Stimulated activated CD8-positive, alpha-beta memory T cell treated with anti-CD3 and anti-CD28 coated beads, Interleukin-7, amount 100 ng/mL, for 24 hours (primary cell): ENCODE data around the gene CAD.
A peak's percentile ranks its signal among the peaks of the same experiment; 100 is the strongest.
"Not testable (repeated sequence)": the region's sequence is repeated elsewhere in the genome, so short reads cannot be mapped to it uniquely, and the experiment has no call there.

Experiments
- DNase-seq: peaks from one replicate; pipeline ENCODE4 v3.0.0-alpha.2; 2020; ENCODE audit warnings: low read depth

CAD gene

DNA sequence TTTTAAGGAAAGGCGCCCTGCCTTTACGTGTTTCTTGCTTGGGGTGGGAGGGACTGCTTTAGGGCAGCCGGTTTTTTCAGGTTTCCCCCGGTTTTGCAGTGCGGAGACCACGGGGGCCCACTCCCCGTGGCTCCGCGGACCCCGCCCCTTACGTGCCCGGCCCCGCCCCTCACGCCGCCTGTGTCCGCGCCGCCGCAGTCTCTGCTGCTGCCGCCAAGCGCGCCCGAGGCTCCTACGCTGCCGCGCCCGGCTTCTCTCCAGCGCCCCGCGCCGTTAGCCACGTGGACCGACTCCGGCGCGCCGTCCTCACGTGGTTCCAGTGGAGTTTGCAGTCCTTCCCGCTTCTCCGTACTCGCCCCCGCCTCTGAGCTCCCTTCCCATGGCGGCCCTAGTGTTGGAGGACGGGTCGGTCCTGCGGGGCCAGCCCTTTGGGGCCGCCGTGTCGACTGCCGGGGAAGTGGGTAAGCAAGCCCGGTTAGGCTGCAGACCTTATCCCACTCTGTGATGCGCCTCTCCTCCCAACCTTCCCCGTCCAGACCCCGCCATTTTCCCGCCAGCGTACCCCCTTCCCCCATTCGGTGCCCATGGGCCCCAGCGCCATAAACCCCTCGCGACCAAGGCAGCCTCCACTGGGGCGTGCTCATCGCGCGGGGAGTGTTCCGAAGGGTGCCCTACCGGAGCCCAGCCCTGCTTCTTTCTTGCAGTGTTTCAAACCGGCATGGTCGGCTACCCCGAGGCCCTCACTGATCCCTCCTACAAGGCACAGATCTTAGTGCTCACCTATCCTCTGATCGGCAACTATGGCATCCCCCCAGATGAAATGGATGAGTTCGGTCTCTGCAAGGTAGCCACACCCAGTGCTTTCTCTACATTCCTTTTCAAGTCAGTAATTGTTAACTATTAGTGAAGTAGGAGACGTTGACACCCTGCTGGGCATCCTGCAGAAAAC, at the start of gene CAD:
Gene CAD, plus strand, starts transcription at position 197 of the 949 bp plus-strand sequence. Its CDS starts 183 bp downstream, at position 380.
- peak; percentile 73 for DNase-seq

DNA sequence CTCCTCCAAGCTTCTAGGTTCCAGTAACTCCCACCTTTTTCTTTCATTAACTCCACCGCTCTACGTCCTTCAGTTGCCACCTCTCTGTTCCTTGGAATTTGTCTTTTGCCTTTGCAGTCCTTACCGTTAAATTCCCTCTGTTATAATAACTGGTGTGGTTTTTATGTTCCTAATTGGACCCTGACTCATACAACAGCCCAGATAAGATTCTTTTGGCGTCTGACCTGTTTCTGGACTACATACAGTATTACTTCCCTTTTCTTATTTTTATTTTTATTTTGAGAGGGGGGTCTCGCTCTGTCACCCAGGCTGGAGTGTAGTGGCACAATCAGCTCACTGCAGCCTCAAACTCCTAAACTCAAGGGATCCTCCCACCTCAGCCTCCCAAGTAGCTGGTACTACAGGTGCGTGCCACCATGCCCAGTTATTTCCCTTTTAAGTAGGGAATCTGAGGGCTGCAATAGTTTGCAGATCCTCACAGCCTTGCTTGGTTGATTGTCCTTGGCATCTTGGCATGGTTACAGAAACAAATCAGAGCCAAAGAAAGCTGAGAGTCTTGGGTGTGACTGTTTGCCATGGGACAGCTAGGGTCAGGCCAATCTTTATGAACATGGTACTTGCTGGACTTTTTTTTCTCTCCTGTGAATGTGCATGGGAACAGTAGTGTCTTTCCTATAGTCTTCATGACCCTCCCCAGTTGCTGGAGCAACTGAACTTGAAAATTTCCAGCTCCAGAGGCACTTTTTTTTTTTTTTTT, 46.4 kb upstream of the CAD start:
- DNase-seq, result no peak

DNA sequence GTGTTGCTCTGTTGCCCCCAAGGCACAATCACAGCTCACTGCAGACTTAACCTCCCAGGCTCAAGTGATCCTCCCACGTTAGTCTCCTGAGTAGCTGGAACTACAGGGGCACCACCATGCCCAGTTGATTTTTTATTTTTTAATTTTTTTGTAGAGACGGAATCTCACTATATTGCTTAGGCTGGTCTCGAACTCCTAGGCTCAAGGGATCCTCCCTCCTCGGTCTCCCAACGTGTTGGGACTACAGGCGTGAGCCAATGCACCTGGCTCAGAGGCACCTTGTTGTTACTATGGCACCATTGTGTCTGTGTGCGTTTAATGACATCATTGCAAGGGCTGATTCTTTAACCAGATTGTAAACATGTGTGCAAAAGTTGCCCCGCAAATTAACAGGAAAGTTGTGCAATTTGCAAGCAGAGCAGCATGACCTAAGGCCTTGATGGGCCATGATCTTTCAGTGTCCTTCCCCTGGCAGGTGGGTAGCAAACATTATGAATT, 45.8 kb upstream of the CAD start:
- DNase-seq, result no peak

DNA sequence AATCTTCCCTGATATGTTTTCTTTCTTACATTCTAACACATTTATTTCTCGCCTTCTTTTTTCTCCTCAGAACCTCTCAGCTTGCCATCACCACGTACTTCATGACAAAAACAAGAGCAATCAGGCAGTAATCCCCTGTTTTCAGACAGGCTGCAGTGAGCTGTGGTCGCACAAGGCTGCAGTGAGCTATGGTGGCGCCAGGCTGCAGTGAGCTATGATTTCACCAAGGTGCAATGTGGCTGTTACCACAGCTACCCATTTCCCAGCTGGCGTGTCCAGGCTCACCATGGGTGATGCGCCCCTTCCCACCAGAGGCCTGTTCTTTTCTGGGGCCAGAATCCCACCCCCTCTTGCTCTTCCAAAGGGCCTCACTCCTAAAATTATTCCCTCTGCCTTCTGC, 42.5 kb upstream of the CAD start:
- DNase-seq, result no peak

DNA sequence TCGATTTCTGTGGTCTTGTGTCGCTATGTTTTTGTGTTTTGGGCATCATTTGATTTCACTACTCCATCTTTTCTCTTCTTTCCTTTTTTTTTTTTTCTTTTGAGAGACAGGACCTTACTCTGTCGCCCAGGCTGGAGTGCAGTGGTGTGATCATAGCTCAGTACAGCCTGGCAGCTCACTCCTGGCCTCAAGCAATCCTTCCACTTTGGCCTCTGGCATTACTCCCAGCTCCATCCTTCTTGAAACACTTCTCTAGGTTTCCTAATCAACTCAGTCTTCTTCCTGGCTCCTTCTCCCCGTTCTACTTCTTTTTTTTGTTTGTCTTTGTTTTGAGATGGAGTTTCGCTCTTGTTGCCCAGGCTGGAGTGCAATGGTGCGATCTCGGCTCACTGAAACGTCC, 41.8 kb upstream of the CAD start:
- DNase-seq, result no peak

DNA sequence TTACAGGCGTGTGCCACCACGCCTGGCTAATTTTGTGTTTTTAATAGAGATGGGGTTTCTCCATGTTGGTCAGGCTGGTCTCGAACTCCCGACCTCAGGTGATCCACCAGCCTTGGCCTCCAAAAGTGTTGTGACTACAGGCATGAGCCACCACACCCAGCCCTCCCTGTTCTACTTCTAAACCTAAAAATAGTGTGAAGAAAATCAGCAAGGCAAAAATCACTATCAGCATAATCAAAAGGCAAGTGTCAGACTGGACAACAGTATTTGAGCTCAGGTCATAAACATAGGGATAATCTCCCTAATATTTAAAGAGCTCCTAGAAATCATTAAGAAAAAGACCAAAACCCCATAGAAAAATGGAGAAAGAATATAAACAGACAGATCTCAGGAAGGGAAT, 41.4 kb upstream of the CAD start:
- not testable (repeated sequence) for DNase-seq

DNA sequence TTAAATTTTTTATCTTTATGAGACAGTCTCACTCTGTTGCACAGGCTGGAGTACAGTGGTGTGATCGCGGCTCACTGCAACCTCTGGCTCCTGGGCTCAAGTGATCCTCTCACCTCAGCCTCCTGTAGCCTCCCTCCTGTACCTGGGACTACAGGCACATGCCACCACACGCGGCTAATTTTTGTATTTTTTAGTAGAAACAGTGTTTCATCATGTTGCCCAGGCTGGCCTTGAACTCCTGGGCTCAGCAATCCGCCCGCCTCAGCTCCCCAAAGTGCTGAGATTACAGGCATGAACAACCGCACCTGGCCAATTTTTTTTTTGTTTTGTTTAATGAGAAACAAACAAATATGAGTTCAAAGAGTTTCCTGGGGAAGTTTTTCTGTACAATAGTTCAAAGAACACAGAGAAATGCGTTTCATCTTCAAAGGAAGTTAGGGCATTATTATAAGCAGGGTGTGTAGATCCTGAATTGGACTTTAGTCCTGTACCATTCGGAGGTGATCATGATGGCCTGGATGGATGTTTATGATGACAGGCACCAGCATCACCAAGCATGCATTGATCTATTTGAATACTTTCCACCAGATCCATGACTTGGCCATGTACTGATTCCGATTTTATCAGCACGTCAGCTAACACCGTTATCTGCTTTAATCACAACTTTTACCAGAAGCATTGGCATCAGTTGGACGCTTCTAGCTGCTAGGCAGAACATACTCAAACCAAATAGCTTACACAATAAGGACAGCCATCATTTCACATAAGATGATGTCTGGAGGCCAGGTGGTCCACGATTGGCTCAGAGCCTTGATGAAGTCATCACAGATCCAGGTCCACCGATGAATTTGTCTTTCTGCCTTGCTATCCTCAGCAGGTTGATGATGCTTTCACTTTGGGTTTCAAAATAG, 39.5 kb upstream of the CAD start:
- no peak for DNase-seq

DNA sequence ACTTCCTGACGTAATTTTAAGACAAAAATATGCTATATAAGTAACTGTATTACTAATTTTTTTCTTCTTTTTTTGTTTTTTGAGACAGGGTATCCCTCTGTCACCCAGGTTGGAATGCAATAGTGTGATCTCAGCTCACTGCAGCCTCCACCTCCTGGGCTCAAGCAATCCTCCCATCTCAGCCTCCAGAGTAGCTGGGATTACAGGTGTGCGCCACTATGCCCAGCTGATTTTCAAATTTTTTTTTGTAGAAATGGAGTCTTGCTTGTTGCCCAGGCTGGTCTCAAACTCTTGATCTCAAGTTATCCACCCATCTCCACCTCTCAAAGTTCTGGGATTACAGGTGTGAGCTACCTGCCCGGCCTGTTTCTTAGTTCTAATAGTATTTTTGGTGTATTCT, 38.7 kb upstream of the CAD start:
- DNase-seq, result no peak

DNA sequence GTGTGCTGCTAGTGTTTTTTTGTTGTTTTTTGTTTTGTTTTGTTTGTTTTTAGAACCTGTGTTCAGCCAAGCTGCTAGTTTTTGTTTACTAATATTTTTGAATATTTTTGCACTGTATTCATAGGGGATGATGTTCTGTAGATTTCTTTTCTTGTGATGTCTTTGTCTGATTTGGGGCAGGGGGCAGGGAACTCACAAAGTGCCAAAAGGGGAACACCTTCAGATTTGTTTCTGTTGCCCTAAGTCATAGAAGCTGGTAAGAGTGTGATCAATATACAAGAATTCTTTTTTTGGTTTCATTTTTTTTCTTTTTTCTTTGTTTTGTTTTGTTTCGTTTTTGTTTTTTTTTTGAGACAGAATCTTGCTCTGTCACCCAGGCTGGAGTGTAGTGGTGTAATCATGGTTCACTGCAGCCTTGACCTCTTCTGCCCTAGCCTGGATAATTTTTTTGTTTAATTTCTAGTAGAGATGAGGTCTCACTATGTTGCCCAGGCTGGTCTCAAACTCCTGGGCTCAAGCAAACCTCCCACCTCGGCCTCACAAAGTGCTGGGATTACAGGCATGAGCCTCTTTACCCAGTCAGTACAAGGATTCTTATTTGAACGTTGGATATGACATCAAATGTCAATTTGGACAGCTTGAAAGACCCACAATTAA, 37.7 kb upstream of the CAD start:
- no peak for DNase-seq

DNA sequence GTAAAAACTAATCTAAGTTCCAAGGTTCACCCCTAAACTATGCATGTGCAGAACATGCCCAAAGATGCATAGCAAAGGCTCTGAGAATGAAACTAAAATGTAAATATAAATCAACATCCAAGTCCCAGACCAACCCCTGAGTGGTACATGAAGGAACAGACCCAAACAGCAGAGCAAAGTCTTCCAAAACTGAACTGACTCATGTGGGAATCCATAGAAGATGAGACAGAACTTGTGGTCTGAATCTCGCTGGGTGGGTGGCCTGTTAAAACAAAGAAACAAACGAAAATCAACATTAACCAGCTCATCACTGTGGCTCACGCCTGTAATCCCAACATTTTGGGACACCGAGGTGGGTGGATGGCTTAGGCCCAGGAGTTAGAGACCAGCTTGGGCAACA, 34.8 kb upstream of the CAD start:
- DNase-seq, result no peak

DNA sequence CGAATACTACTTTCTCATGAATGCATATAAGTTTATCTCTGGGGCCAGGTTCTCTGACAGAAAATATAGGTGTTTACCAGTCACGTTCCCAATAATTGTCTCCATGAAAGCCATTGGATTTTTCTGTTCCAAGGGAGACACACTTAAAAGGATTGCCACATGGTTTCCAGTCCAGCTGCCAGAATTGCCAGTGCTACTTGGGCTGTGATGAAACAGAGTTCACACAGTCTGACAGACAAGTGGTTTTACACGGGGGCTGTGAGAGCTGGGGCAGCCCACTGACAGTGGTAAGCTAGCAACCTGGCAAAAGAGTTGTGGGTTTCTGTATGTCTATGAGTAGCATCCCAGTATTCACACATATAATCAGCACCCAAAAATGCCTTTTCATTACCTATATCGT, 33.1 kb upstream of the CAD start:
- DNase-seq, result no peak

DNA sequence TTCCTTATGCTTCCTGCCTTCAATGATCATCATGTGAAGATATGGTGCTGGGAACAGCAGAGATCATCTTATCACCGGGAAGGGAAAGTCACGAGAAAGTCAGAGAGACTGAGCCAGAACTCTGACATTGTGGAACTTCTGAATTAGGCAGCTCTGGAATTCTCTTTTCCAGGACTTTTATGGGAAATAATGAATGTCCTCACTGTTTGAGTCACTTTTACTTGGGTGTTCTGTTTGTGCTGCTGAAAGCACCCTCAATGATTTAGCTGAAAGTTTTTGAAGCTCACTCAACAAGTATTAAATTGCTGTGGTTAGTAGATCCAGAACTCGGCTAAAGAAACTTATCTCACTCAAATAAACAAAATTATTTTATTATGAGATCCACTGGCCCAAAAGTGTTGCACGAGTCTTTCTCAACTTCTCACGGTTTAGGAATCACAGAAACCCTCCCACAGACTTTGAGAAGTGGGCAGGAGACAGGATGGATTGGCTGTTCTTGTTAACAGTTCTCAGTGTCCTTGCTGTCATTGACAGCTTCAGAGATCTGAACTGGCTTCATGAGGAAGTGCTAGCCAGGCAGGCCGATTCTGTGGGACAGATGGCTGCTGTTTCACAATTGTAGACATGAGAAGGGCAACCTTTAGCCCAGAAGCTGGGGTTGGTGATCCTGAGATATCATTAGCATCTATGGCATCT, 31.7 kb upstream of the CAD start:
- no peak for DNase-seq

DNA sequence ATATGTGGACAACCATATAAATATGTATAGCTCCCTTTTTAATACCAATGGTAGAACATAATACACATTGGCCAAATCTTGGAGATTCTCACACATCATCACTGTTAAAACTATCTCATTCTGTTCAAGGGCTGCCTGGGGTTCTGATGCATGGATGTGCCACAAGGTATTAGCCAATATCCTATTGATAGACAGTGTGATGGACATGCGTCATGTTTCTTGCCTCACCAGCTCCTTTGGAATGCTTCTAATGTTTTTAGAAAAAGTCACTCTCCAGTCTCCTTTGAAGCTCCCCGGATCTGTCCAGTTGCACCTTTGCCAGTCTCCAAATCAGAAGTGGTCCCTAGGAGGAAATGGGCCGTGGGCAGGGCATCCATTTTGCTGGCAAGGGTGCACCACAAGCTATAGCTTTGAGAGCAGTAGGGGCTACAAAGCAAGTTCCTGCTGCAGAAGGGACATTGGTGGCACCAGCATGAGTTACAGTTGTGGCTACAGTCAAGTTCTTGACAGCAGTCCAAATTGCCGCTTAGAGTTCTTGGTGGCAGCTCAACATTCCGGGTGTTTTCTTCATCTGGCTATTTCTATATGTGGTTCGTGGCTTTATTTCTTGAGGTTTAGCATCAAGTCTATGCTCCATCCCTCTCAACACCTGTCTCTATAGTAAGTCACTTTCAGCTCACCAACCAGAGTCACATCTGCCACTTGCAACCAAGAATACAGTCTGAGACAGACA, 30.4 kb upstream of the CAD start:
- no peak for DNase-seq

DNA sequence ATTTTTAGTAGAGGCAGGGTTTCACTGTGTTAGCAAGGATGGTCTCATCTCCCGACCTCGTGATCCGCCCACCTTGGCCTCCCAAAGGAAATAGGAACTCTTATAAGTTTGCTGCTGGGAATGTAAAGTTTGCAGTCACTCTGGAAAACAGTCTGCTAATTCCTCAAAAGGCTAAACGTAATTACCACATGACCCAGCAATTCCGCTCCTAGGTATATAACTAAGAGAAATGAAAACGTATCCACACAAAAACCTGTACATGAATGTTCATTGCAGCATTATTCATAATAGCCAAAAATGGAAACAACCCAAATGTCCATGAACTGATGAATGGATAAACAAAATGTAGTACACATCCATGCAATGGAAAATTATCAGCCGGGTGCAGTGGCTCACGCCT, 27.2 kb upstream of the CAD start:
- no peak for DNase-seq

DNA sequence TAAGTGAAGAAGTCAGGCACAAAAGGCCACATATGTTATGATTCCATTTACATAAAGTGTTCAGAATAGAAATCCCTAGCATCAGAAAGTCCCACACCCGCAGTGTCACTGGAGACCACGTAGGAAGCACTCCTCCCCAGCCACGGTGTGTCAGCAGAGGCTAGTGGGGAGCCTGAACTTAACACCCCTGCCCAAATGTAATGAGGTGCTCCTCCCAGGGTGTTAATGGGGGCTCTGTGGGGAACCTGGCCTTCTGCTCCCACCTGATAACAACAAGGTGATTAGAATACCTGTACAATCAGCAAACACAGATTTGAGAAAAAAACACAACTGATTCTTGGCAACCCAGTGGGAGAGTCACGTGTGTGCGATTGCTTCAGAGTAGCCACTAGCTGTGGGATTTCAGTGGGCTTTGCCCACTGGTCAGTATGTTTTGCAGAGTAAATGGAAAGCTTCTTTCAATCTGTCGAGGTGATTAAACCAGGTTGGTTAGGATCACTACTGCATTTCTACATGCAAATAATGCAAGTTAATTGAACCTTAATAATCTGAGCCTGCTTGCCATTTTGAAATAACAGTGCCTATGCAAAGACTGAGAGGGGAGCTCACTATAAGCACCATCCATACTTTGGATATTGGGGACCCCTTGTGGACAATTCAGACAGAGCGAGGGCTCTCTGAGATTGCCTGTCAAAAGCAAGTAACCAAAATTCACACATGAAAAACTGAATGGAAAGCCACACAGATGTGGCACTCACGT, 25.9 kb upstream of the CAD start:
- no peak for DNase-seq

DNA sequence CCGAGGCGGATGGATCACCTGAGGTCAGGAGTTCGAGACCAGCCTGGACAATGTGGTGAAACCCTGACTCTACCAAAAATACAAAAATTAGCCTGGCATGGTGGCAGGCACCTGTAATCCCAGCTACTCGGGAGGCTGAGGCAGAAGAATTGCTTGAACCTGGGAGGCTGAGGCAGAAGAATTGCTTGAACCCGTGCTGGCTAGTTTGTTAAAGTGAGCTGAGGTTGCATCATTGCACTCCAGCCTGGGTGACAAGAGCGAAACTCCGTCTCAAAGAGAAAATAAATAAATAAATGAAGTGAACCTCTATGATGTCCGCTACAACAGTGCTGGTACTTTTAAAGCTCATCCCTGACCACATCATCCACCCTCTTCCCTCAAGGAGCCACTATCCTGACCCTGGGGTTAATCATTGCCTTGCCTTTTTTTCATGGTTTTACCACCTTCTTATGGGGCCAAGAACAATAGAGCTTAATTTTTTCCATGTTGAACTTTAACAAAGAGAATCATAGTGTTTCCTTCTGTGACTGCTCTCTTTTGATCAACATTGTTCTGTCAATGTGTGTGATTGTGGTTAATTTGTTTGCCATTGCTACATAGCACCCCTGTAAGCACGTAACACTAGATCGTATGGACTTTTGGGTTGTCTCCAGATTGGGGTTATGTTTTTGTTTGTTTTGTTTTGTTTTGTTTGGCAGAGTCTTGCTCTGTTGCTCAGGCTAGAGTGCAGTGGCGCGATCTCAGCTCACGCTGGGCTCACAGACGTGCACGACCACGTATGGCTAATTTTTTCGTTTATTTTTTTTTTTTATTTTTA, 22.4 kb upstream of the CAD start:
- DNase-seq, result no peak

DNA sequence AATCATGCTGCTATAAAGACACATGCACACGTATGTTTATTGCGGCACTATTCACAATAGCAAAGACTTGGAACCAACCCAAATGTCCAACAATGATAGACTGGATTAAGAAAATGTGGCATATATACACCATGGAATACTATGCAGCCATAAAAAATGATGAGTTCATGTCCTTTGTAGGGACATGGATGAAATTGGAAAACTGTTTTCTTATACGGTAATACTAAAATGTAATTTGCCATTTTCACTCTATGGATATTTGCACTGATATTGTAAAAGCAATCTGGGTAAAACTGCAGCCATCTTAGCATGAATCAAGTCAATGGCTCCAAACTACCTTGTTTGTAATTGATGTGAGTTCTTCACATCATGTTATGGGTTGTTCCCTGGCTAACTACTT, 21.4 kb upstream of the CAD start:
- not testable (repeated sequence) for DNase-seq

DNA sequence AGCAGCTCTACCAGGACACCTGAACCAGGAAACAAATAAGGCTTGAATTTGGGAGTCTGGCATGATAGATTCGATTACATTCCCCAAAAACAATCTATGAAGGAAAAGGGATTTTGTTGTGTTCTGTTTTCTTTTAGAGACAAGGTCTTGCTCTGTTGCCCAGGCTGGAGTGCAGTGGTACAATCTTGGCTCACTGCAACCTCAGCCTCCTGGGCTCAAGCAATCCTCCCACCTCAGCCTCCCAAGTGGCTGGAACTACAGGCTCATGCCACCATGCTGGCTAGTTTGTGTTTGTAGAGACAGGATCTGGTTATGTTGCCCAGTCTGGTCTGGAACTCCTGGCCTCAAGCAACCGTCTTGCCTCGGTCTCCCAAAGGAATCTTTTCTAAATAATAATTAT, 19.1 kb upstream of the CAD start:
- DNase-seq, result not testable (repeated sequence)

DNA sequence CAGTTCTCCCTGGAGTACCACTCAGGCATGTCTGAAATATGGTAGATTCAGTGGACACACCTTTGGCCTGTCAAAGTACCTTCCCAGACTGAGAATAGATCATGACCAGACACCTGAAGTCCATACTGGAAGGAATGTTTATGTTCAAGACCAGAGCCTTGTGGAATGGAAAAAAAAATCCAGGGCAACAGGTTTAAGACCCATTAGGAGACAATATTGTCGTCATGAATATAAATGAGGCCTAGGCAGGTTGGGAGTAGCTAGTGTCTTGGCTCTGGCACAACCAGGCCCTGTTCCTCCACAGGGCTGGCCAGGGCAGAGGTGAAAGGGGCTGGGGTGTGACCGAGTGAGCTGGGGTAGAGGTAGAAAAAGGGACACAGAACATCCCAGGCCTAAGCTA, 18.5 kb upstream of the CAD start:
- DNase-seq, result no peak
